Measurements from ENCODE around the gene GRAMD1C. TPM values are rescaled to one million over a fixed set of nuclear protein-coding genes. Genes with fewer than 3 reads are reported as not detected.

The GRAMD1C gene
- total and polyA plus RNA-seq, 2 of the 13 experiments (the other 11 are each of a cell fraction or from before 2014, with no cell fraction given), result 0.45 TPM; not detected in 1

DNA sequence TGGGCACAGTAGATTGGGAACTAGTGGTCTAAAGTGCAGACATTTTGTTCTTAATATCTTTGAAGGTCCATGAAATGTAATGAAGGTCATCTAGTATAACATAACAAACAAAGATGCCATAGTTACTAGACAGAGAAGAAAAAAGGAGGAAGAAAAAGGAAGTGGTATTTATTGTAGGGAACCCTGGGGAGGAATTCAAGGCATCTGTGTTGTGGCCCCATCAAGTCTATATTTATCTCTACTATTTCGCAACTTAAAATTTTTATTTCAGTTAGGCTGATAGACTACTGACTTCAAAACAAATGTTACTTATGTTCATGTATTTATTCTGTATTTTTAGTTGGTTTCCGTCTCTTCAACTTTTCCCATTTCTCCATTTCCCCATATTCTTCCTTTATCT, 60.3 kb downstream of the GRAMD1C start:
- DNase-seq (ENCODE audit: low spot score) (no peak), ATAC-seq (no peak), FAIRE-seq (no peak)
- intact Hi-C loops (cut with micrococcal nuclease; ENCODE audit: unreplicated experiment), result no loop called here
- Histone ChIP-seq H2AFZ (ENCODE audit: low read length) (no peak overlapping the region), H3K27me3 (ENCODE audit: control insufficient read depth in 1 of 2, insufficient read depth in 2 of 2, low read length in 2 of 2) (no peaks in the 10 kb centered on the region), H3K4me2 (ENCODE audit: low read depth, low read length) (no peak overlapping the region), H3K79me2 (ENCODE audit: insufficient read depth, low read length) (no peaks in the 10 kb centered on the region), H3K9ac (ENCODE audit: insufficient read depth, low read depth, low read length) (no peak overlapping the region), H3K9me3 (ENCODE audit: low read length) (no peaks in the 10 kb centered on the region), H3K36me3 (replicated peaks in 1 of 2; ENCODE audit: control insufficient read depth in 1 of 2, insufficient read depth in 2 of 2, low read length in 2 of 2) (no peaks in the 10 kb centered on the region), H3K4me1 (ENCODE audit: insufficient read depth, low read length) (peaks cover 9% of the 10 kb centered on the region; the same call in 1 of the 2 replicates), H4K20me1 (ENCODE audit: insufficient read depth, low read length) (no peaks in the 10 kb centered on the region), H3K4me3 (replicated peaks in 1 of 3; ENCODE audit: insufficient read depth in 1 of 3, low read depth in 2 of 3, low read length in 3 of 3) (no peak overlapping the region), H3K27ac (ENCODE audit: extremely low read length, insufficient read depth, low read length) (no peak overlapping the region)
- ChIA-PET POLR2A (no interaction called here), CTCF (ENCODE audit: low intra/inter-chr PET ratio, low total read pairs) (no interaction called here)
- 79% methylated on average over 2 of the region's 2 CpGs for WGBS (ENCODE audit: low lambda C conversion rate)
- peak; percentile 51; the same call in 1 of the 2 replicates for TF ChIP-seq CEBPB (IDR thresholded peaks at IDR 0.05; ENCODE audit: borderline replicate concordance, low read depth, low read length)
- TF ChIP-seq, protein P1, sequence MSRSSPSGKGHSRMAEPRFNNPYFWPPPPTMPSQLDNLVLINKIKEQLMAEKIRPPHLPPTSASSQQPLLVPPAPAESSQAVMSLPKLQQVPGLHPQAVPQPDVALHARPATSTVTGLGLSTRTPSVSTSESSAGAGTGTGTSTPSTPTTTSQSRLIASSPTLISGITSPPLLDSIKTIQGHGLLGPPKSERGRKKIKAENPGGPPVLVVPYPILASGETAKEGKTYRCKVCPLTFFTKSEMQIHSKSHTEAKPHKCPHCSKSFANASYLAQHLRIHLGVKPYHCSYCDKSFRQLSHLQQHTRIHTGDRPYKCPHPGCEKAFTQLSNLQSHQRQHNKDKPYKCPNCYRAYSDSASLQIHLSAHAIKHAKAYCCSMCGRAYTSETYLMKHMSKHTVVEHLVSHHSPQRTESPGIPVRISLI (CRISPR knock-in tag; IDR thresholded peaks at IDR 0.05; ENCODE audit: borderline replicate concordance), result no peak
- in situ Hi-C loops (cut with HindIII; ENCODE audit: extremely low pct_ligation_motif_present, low pct_unique_long_range_greater_than_20kb), result no loop called here
- no TSS peak for BruUV-seq (replicated peaks)

DNA sequence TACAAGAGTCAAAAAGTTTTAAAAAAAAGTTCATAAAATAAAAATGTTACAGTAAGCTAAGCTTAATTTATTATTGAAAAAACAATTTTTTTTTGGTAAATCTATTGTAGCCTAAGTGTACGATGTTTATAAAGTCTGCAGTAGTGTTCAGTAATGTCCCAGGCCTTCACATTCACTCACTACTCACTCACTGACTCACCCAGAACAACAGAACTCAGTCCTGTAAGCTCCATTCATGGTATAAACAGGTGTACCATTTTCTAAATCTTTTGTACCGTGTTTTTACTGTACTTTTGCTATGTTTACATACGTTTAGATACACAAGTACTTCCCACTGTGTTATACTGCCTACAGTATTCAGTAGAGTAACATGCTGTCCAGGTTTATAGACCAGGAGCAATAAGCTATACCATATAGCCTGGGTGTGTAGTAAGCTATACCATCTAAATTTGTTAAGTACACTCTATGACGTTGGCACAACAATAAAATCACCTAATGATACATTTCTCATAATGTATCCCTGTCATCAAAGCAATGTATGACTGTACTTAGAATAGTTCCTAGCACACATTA, 68.1 kb downstream of the GRAMD1C start:
- Histone ChIP-seq H3K27ac (ENCODE audit: extremely low read length, insufficient read depth, low read length) (no peak overlapping the region), H2AFZ (ENCODE audit: low read length) (no peak overlapping the region), H3K79me2 (ENCODE audit: insufficient read depth, low read length) (no peaks in the 10 kb centered on the region), H4K20me1 (ENCODE audit: insufficient read depth, low read length) (no peaks in the 10 kb centered on the region), H3K9me3 (ENCODE audit: low read length) (no peaks in the 10 kb centered on the region), H3K9ac (ENCODE audit: insufficient read depth, low read depth, low read length) (no peak overlapping the region), H3K4me2 (ENCODE audit: low read depth, low read length) (no peak overlapping the region), H3K4me3 (replicated peaks in 1 of 3; ENCODE audit: insufficient read depth in 1 of 3, low read depth in 2 of 3, low read length in 3 of 3) (no peak overlapping the region), H3K36me3 (replicated peaks in 1 of 2; ENCODE audit: control insufficient read depth in 1 of 2, insufficient read depth in 2 of 2, low read length in 2 of 2) (no peaks in the 10 kb centered on the region), H3K4me1 (ENCODE audit: insufficient read depth, low read length) (no peaks in the 10 kb centered on the region), H3K27me3 (ENCODE audit: control insufficient read depth in 1 of 2, insufficient read depth in 2 of 2, low read length in 2 of 2) (0 out of 5 replicates have a peak, but pooled peaks cover 0 to 8% of the 10 kb centered on the region in 2 experiments)
- DNase-seq (ENCODE audit: low spot score) (no peak), ATAC-seq (no peak), FAIRE-seq (no peak)
- intact Hi-C loops (cut with micrococcal nuclease; ENCODE audit: unreplicated experiment) (no loop called here), in situ Hi-C loops (cut with HindIII; ENCODE audit: extremely low pct_ligation_motif_present, low pct_unique_long_range_greater_than_20kb) (no loop called here)
- TF ChIP-seq, protein P2, sequence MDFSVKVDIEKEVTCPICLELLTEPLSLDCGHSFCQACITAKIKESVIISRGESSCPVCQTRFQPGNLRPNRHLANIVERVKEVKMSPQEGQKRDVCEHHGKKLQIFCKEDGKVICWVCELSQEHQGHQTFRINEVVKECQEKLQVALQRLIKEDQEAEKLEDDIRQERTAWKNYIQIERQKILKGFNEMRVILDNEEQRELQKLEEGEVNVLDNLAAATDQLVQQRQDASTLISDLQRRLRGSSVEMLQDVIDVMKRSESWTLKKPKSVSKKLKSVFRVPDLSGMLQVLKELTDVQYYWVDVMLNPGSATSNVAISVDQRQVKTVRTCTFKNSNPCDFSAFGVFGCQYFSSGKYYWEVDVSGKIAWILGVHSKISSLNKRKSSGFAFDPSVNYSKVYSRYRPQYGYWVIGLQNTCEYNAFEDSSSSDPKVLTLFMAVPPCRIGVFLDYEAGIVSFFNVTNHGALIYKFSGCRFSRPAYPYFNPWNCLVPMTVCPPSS (IDR thresholded peaks at IDR 0.05), result no peak
- TF ChIP-seq FOXA3 (CRISPR knock-in tag; IDR thresholded peaks at IDR 0.05) (no peak), CREB1 (IDR thresholded peaks at IDR 0.05) (peak; percentile 15; the same call in 1 of the 2 replicates), CREB1 (CRISPR knock-in tag; IDR thresholded peaks at IDR 0.05) (no peak)
- TF ChIP-seq, protein P3, sequence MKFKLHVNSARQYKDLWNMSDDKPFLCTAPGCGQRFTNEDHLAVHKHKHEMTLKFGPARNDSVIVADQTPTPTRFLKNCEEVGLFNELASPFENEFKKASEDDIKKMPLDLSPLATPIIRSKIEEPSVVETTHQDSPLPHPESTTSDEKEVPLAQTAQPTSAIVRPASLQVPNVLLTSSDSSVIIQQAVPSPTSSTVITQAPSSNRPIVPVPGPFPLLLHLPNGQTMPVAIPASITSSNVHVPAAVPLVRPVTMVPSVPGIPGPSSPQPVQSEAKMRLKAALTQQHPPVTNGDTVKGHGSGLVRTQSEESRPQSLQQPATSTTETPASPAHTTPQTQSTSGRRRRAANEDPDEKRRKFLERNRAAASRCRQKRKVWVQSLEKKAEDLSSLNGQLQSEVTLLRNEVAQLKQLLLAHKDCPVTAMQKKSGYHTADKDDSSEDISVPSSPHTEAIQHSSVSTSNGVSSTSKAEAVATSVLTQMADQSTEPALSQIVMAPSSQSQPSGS (CRISPR knock-in tag; IDR thresholded peaks at IDR 0.05), result no peak
- TF ChIP-seq, protein P4, sequence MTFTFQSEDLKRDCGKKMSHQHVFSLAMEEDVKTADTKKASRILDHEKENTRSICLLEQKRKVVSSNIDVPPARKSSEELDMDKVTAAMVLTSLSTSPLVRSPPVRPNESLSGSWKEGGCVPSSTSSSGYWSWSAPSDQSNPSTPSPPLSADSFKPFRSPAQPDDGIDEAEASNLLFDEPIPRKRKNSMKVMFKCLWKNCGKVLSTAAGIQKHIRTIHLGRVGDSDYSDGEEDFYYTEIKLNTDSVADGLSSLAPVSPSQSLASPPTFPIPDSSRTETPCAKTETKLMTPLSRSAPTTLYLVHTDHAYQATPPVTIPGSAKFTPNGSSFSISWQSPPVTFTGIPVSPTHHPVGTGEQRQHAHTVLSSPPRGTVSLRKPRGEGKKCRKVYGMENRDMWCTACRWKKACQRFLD (CRISPR knock-in tag; IDR thresholded peaks at IDR 0.05; ENCODE audit: borderline replicate concordance), result no peak
- POLR2A ChIA-PET, result no interaction called here
- CTCF ChIA-PET (ENCODE audit: low intra/inter-chr PET ratio, low total read pairs), result no interaction called here
- 11% methylated on average over 4 of the region's 4 CpGs for WGBS (ENCODE audit: low lambda C conversion rate)
- no TSS peak for BruUV-seq (replicated peaks)

All from HepG2 (cell line).